ENCODE data around the gene ZNF283. TPM values are rescaled to one million over a fixed set of nuclear protein-coding genes. Genes with fewer than 3 reads are reported as not detected.
"Not testable (repeated sequence)": the region's sequence is repeated elsewhere in the genome, so short reads cannot be mapped to it uniquely, and the experiment has no call there.

ZNF283 gene
- polyA plus RNA-seq, 3 donors, result 14.5 to 22.3 (median 14.9) TPM

DNA sequence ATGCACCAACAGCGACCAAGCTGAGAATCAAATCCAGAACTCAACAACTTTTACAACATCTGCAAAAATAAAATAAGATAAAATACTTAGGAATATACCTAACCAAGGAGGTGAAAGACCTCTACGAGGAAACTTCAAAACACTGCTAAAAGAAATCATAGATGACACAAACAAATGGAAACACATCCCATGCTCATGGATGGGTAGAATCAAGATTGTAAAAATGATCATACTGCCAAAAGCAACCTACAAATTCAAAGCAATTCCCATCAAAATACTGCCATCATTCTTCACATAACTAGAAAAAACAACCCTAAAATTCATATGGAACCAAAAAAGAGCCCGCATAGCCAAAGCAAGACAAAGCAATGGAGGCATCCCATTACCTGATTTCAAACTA lies 3.3 kb upstream of the ZNF283 start:
- DNase-seq (ENCODE audit: extremely low read depth in 1 of 11, low read depth in 9 of 11, low spot score in 4 of 11), result not testable (repeated sequence)

DNA sequence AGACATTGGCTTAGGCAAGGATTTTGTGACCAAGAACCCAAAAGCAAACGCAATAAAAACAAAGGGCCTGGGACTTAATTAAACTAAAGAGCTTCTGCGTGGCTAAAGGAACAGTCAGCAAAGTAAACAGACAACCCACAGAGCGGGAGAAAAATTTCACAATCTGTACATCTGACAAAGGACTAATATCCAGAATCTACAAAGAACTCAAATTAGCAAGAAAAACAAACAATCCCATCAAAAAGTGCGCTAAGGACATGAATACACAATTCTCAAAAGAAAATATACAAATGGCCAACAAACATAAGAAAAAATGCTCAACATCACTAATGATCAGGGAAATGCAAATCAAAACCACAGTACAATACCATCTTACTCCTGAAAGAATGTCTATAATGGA lies 2.5 kb upstream of the ZNF283 start:
- not testable (repeated sequence) for DNase-seq (ENCODE audit: extremely low read depth in 1 of 11, low read depth in 9 of 11, low spot score in 4 of 11)

DNA sequence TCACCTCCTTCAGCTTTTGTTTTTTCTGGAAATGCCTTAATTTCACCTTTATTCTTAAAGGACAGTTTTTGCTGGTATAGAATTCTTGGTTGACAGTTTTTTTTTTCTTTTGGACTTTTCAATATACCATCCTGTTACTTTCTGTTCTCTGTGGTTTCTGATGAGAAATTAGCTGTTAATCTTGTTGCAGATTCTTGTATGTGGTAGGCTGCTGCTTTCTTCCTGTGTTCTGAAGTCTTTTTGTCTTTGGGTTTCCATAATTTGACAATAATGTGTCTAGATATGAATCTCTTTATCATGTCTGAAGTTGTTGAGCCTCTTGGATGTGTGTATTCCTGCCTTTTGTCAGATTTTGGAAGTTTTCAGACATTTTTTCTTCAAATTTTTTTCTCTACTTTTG lies 12.0 kb downstream of the ZNF283 start:
- DNase-seq (ENCODE audit: extremely low read depth in 1 of 11, low read depth in 9 of 11, low spot score in 4 of 11), result no peak

GRCh38 chr19:43842007-43842406 lies 14.9 kb downstream of the ZNF283 start:
- no peak for DNase-seq (ENCODE audit: extremely low read depth in 1 of 11, low read depth in 9 of 11, low spot score in 4 of 11)

DNA sequence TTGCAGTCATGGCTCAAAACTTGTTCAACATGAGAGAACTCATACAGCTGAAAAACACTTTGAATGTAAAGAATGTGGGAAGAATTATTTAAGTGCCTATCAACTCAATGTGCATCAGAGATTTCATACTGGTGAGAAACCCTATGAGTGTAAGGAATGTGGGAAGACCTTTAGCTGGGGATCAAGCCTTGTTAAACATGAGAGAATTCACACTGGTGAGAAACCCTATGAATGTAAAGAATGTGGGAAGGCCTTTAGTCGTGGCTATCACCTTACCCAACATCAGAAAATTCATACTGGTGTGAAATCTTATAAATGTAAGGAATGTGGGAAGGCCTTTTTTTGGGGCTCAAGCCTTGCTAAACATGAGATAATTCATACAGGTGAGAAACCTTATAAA lies 20.1 kb downstream of the ZNF283 start:
- DNase-seq (ENCODE audit: extremely low read depth in 1 of 11, low read depth in 9 of 11, low spot score in 4 of 11), result no peak

GRCh38 chr19:43847884-43848283 lies 20.8 kb downstream of the ZNF283 start:
- DNase-seq (ENCODE audit: extremely low read depth in 1 of 11, low read depth in 9 of 11, low spot score in 4 of 11), result no peak

DNA sequence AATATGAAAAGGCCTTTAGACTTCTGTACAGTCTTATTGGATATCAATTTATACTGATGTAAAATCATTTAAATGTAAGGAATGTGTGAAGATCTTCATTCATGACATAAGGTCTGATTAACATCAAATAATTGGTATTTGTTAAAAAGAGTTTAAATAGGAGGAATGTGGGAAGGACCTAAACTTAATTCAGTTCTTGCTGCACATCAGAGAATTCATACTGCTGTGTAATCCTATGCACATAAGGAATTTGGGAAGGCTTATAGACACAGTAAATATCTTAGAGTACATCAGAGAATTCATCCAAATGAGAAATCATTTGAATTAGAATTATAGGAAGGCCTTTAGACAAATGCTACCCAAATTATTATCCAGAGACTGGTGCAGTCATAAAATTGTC lies 21.7 kb downstream of the ZNF283 start:
- no peak for DNase-seq (ENCODE audit: extremely low read depth in 1 of 11, low read depth in 9 of 11, low spot score in 4 of 11)

DNA sequence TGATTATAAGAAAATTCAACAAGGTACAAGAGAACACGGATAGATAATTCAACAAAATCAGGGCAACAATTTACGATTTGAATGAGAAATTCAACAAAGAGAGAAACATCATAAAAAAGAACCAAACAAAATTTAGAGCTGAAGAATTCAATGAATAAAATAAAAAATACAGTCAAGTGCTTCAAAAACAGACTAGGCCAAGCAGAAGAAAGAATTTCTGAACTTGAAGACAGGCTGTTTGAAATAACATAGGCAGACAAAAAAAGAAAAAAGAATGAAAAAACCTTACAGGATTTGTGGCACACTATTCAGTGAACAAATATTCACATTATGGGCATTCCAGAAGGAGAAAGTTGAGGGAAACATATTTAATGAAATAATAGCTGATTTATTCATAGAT lies 31.1 kb downstream of the ZNF283 start:
- DNase-seq (ENCODE audit: extremely low read depth in 1 of 11, low read depth in 9 of 11, low spot score in 4 of 11), result no peak

- not testable (repeated sequence) for DNase-seq (ENCODE audit: extremely low read depth in 1 of 11, low read depth in 9 of 11, low spot score in 4 of 11)
Observed at GRCh38 chr19:43866923-43867322, 39.8 kb downstream of the ZNF283 start.

DNA sequence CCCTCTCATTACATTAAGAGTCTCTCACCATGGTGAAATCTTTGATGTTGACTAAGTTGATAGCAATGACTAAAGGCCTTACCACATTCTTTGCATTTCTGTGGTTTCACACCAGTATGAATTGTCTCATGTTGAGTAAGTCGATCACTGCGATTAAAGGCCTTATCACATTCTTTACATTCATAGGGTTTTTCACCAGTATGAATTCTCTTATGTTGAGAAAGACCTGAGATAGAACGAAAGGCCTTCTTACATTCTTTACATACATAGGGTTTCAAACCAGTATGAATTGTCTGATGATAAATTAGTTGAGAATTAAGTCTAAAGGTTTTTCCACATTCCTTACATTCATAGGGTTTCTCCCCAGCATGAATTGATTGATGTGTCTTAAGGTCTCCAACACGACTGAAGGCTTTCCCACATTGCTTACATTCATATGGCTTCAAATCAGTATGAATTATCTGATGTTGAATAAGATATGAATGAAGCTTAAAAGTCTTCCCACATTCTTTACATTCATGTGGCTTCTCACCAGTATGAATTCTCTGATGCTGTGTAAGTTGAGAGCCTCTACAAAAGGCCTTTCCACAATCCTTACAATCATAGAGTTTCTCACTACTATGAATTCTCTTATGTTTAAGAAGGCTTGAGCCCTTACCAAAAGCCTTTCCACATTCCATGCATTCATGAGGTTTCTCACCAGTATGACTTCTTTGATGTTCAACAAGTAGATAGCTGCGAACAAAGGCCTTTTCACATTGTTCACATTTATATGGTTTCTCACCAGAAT lies 45.6 kb downstream of the ZNF283 start:
- DNase-seq (ENCODE audit: extremely low read depth in 1 of 11, low read depth in 9 of 11, low spot score in 4 of 11), result no peak

DNA sequence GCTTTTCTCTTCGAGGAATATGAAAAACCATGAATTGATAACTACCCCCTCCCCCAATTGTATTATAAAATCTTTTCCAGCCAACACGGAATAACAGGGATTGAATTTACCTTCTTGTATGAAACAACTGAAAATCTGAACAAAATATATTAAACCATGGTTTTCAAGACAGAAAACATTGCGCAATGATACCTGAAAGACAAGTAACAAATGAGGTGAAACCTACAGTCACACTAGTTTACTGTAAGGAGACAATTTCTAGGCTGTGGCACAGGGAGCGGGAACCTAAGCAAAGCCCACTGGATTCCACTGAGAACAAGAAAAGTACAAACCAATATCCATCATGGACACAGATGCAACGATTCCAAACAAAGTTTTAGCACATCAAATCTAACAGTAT lies 53.4 kb downstream of the ZNF283 start:
- no peak for DNase-seq (ENCODE audit: extremely low read depth in 1 of 11, low read depth in 9 of 11, low spot score in 4 of 11)

GRCh38 chr19:43883864-43884263 lies 56.7 kb downstream of the ZNF283 start, which contains the start of gene ZNF404:
ZNF404 (minus strand) TSS chr19:43883964.
- DNase-seq (ENCODE audit: extremely low read depth in 1 of 11, low read depth in 9 of 11, low spot score in 4 of 11), result no peak

DNA sequence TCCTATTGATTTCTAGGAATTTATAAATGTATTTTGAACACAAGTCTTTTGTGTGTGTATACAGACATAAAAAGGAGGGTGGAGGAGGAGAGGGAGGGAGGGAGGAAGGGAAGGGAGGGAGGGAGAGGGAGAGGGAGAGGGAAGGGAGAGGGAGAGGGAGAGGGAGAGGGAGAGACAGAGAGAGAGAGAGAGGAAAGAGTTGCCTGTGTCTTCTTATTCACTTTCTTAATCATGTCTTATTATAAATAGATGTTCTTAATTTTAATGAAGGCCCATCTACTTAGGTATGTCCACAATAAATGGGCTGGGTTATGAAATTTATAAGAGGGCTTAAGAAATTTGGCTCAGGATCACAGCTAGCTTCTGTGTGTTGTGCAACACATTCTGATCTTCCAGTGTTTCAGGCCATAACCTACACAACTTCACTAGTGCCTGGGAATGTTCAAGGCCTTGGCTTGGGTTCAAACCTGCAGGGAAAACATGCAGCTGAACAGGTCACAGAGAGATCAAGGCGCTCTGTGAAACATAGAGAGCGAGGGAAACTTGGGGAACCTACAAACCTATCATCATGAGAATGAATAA lies 68.7 kb downstream of the ZNF283 start:
- DNase-seq (ENCODE audit: extremely low read depth in 1 of 11, low read depth in 9 of 11, low spot score in 4 of 11), result no peak

Other genes with a start within 250 kb of the ZNF283 start
- gene IRGQ, start 231.2 kb upstream of the ZNF283 start, polyA plus RNA-seq (ENCODE audit: insufficient read length in 3 of 3), result 10 to 100 TPM; 15.8 to 19.8 (median 16.2) TPM
- 10 to 100 TPM; 11.0 to 13.8 (median 13.3) TPM for gene ZNF576, start 230.7 kb upstream of the ZNF283 start, polyA plus RNA-seq (ENCODE audit: insufficient read length in 3 of 3)
- 1 to 10 TPM in 1 of 3 donors, under 1 TPM in 2; 0.67 to 2.1 (median 0.70) TPM for gene SRRM5, start 215.2 kb upstream of the ZNF283 start, polyA plus RNA-seq (ENCODE audit: insufficient read length in 3 of 3)
- gene ZNF428, start 207.7 kb upstream of the ZNF283 start, polyA plus RNA-seq (ENCODE audit: insufficient read length in 3 of 3), result 100 to 1,000 TPM in 2 of 3 donors, 10 to 100 TPM in 1; 79.5 to 128 (median 101) TPM
- gene CADM4, start 187.5 kb upstream of the ZNF283 start, polyA plus RNA-seq (ENCODE audit: insufficient read length in 3 of 3), result 10 to 100 TPM; 42.9 to 59.2 (median 50.2) TPM
- 10 to 100 TPM in 1 of 3 donors, 1 to 10 TPM in 2; 7.9 to 13.5 (median 10.0) TPM for gene PLAUR, start 157.2 kb upstream of the ZNF283 start, polyA plus RNA-seq (ENCODE audit: insufficient read length in 3 of 3)
- gene IRGC, start 111.2 kb upstream of the ZNF283 start, polyA plus RNA-seq (ENCODE audit: insufficient read length in 3 of 3), result not detected
- 10 to 100 TPM; 45.3 to 64.3 (median 53.6) TPM for gene SMG9, start 72.4 kb upstream of the ZNF283 start, polyA plus RNA-seq (ENCODE audit: insufficient read length in 3 of 3)
- gene KCNN4, start 46.3 kb upstream of the ZNF283 start, polyA plus RNA-seq (ENCODE audit: insufficient read length in 3 of 3), result 1 to 10 TPM in 2 of 3 donors, under 1 TPM in 1; 0.70 to 2.8 (median 1.2) TPM
- under 1 TPM; 0.17 to 0.41 (median 0.30) TPM for gene LYPD5, start 24.9 kb upstream of the ZNF283 start, polyA plus RNA-seq (ENCODE audit: insufficient read length in 3 of 3)
- gene ZNF404, start 56.6 kb downstream of the ZNF283 start, polyA plus RNA-seq (ENCODE audit: insufficient read length in 3 of 3), result 10 to 100 TPM; 10.5 to 16.5 (median 16.5) TPM
- 10 to 100 TPM; 25.0 to 31.0 (median 26.9) TPM for gene ZNF45, start 108.0 kb downstream of the ZNF283 start, polyA plus RNA-seq (ENCODE audit: insufficient read length in 3 of 3)
- gene ZNF221, start 123.9 kb downstream of the ZNF283 start, polyA plus RNA-seq (ENCODE audit: insufficient read length in 3 of 3), result 1 to 10 TPM; 6.0 to 9.3 (median 7.2) TPM
- 10 to 100 TPM; 13.9 to 17.2 (median 14.3) TPM for gene ZNF155, start 156.9 kb downstream of the ZNF283 start, polyA plus RNA-seq (ENCODE audit: insufficient read length in 3 of 3)
- gene ZNF230, start 175.6 kb downstream of the ZNF283 start, polyA plus RNA-seq (ENCODE audit: insufficient read length in 3 of 3), result 1 to 10 TPM; 6.0 to 7.7 (median 6.8) TPM
- gene ZNF222, start 198.1 kb downstream of the ZNF283 start, polyA plus RNA-seq (ENCODE audit: insufficient read length in 3 of 3), result 10 to 100 TPM in 2 of 3 donors, 1 to 10 TPM in 1; 9.7 to 11.4 (median 10.2) TPM
- gene ZNF223, start 224.7 kb downstream of the ZNF283 start, polyA plus RNA-seq (ENCODE audit: insufficient read length in 3 of 3), result 10 to 100 TPM; 10.7 to 15.1 (median 12.4) TPM
- gene ZNF284, start 244.8 kb downstream of the ZNF283 start, polyA plus RNA-seq (ENCODE audit: insufficient read length in 3 of 3), result 1 to 10 TPM; 3.2 to 5.9 (median 3.5) TPM

Data from renal cortex interstitium (tissue), 11 donors.